GM18507 (cell line): ENCODE data around the gene SMYD1.
"Not testable (repeated sequence)": the region's sequence is repeated elsewhere in the genome, so short reads cannot be mapped to it uniquely, and the experiment has no call there.

Experiments used
- DNase-seq: peaks from one replicate; pipeline ENCODE4 v3.0.0; 2011; ENCODE audit warnings: low read depth; ENCODE audit not compliant: insufficient read length; ENCODE audit errors: extremely low spot score
- FAIRE-seq: peaks from 2 replicates; lab custom pipeline; 2011; peaks lifted over from hg19 to GRCh38; lab: Jason Lieb, UNC

SMYD1 gene

GRCh38 chr2:88067598-88067997 lies at the start of gene SMYD1:
SMYD1 (plus strand) TSS chr2:88067825; CDS start chr2:88067865, 40 bp downstream.
- DNase-seq (no peak), FAIRE-seq (no peak)

GRCh38 chr2:88018077-88018805 lies 49.4 kb upstream of the SMYD1 start:
- not testable (repeated sequence) for DNase-seq, FAIRE-seq

DNA sequence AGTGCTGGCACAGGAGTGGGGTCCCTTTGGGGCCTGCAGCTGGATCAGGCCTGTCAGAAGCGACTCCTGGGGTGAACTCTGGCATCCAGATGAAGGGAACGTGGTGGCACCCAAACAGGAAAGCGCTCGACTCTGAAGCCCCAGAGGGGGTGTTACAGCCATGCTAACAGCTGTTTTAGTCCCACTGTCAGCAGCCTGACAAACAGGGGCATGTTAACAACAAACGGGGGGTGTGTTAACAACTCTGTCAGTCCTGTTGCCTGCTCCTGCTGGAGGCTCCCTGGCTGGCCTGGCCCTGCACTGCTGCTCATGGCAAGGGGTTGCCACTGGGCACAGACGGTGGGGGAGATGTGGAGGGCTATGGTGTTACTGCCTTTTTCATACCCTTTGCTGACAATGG lies 48.7 kb upstream of the SMYD1 start:
- no peak for FAIRE-seq

DNA sequence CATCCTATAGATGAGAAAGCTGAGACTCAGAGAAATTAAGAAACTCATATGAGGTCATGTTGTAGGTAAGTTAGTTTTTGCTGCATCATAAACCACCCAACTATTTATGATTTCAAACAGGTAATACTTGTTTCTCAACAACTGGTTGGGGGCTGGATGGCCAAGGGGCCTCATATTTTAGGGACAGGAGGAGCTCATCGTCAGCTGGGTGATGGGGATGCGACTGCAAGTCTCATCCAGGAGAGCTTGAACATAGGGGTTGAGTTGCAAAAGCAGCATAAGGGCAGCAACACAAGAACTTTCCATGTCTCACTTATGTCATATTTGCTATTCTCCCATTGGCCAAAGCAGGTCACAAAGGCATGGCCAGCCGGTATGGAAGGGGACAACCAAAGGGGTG lies 47.6 kb upstream of the SMYD1 start:
- no peak for FAIRE-seq
- DNase-seq = no peak

More for the DNA sequence above, 48.7 kb upstream of the SMYD1 start:
- DNase-seq = no peak

DNA sequence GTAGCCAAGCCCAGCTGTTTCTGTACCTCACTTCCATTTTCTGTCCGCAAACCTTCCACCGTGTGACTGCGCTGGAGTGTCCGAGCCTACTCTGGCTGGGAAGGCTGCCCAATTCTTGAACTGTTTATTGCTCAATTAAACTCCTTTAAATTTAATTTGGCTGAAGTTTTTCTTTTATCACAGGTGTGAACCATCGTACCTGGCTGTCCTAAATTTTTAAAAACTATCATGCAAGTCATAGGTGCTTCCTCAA lies 45.0 kb upstream of the SMYD1 start:
- no peak for DNase-seq
- FAIRE-seq = no peak

- no peak for DNase-seq
- no peak for FAIRE-seq
These were observed 43.1 kb upstream of the SMYD1 start for GRCh38 chr2:88024509-88024908.

DNA sequence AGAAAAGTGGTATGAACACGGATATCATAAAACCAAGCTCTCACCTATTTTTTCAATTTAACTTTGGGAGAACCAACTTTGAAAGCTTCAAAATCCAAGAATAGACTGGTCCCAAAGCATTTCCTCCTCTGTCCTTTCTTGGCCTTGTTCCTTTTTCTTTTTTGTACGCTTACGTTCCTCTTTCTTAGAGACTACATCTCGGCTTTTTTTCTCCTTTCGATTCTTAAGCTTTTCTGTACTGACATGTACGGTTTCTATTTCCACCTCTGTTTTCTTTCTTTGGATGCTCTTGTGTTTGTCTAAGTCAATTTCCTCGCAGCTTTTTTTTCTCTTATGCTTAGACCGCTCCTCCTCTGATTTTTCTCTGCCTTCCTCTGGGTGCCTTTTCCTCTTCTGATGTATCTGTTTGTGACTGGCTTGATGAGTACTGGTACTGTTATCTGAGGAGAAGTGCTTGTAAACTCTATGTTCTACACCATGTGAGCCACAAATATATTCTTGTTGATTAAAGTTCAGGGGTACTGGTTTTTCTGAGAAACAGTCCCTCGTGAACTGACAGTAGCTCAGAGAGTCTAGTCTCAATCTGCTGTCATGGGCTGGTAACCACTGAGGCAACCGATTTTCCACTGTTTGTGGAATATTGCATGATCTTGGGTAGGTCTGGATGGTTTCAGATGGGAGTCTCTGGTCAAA lies 39.8 kb upstream of the SMYD1 start:
- DNase-seq (no peak), FAIRE-seq (no peak)

DNA sequence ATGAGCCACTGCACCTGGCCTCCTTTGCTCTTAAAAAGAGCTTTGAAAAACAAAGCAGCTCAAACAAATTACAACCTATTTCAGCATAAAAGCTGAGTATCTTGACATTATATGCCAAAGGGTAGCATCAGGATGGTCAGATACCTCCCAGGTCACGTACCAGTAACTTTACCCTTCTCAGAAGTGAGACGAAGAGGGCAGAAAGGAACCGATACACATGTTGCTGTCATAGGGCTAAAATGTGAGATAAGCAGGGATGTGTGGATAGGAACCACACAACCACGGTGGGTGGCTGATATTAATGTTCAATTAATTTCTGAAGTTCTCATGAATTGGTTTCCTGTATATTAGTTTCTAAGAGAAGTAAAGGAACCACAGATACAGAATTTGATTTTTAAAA lies 38.7 kb upstream of the SMYD1 start:
- FAIRE-seq = no peak
- no peak for DNase-seq

DNA sequence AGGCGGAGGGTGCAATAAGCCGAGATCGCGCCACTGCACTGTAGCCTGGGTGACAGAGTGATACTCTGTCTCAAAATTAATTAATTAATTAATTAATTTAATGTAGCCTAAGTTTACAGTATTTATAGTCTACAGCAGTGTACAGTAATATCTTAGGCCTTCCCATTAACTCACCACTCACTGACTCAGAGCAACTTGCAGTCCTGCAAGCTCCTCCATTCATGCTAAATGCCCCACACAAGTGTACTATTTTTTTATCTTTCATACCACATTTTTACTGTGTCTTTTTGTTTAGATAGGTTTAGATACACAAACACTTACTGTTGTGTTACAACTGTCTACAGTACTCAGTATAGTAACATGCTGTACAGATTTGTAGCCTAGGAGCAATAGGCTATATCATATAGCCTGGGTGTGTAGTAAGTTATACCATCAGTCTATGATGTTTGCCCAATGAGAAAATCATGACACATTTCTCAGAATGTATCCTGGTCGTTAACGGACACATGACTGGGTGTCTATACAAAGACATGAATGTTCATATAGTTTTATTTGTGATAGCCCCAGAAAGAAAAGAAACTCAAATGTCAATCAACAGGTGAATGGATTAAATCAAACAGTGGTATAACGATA lies 35.4 kb upstream of the SMYD1 start:
- FAIRE-seq (no peak), DNase-seq (no peak)

DNA sequence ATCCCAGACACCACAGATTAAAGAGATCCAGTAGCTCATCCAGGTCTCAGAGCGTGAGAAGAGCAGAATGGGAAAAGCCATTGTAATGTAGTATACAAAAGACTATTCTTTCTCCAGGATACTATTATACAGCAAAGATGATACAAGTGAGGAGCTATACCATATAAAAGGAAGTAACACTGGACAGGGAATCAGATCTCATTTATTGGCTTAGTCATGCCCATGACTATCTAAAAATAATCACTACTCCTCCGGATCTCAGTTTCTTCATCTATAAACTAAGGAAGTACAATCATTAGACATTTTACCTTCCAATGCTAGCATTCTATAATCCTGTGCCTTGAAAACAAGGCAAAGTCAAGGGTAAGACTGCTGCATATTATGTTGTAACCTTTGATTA lies 31.4 kb upstream of the SMYD1 start:
- FAIRE-seq = no peak
- no peak for DNase-seq

DNA sequence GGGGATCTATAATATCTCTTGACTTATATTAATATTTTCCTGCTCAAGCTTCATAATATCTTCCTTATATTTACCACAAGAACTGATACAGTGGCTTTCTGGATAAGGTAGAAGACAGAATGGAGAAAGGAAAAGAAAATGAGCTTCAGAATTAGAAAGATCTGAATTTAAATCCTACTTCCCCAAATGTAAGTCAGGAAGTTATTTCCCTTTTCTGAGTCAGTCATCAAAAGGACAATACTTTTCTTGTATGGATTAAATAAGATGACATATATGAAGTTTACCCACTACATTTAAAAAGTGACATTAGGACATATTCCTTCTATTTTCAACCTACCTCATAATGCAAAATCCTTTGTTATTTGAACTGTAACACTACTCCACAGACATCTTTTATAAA lies 31.0 kb upstream of the SMYD1 start:
- FAIRE-seq (no peak), DNase-seq (no peak)

DNA sequence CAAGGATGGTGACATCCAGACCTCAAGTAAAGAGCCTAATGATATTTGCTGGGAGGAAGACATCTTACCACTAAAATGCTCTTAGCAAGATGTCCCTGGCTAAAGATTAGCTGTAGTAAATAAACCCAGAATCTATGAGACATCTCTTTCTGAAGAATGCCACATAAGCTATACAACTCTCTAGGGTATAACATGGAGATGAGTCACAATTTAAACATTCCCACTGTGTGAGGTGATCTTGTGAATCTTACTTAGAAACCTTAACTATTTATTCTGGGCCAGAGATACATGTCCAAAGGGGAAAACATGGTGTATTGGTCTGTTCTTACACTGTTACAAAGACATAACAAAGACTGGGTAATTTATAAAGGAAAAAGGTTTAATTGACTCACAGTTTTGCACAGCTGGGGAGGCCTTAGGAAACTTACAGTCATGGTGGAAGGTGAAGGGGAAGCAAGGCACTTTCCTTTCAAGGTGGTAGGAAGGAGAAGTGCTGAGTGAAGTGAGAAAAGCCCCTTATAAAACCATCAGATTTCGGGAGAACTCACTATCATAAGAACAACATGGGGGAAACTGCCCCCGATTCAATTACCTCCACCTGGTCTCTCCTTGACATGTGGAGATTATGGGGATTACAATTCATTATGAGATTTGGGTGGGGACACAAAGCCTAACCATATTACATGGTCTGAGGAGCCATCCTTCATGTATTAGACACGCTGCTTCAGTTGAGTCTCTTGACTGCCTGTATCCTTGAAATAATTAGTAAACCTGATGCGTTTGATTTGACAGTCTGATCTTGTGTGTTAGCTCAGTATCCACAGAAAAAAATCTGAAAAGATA lies 29.1 kb upstream of the SMYD1 start:
- DNase-seq = no peak
- FAIRE-seq = no peak

GRCh38 chr2:88042476-88042875 lies 25.1 kb upstream of the SMYD1 start:
- DNase-seq (no peak), FAIRE-seq (no peak)

- not testable (repeated sequence) for FAIRE-seq, DNase-seq
These were observed 22.1 kb upstream of the SMYD1 start for GRCh38 chr2:88045561-88045960.

- no peak for FAIRE-seq
- no peak for DNase-seq
These were observed 19.1 kb upstream of the SMYD1 start for GRCh38 chr2:88048541-88048940.

DNA sequence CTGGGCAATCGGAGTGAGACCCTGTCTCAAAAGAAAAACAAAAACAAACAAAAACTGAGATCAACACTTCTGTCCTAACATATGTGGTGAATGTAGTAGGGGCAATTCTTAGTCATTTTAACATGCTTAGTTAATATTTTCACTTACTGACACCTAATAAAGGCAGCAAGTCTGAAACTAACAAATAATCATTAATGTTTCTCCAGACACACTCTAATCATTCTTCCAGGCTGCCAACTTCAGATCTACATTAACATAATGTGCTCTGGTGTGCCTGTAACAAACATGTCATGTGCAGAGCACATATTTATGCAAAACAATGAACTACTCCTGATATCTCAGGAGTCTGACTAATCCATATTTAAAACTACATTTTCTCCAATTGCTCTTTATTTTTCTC lies 18.0 kb upstream of the SMYD1 start:
- FAIRE-seq (no peak), DNase-seq (no peak)

DNA sequence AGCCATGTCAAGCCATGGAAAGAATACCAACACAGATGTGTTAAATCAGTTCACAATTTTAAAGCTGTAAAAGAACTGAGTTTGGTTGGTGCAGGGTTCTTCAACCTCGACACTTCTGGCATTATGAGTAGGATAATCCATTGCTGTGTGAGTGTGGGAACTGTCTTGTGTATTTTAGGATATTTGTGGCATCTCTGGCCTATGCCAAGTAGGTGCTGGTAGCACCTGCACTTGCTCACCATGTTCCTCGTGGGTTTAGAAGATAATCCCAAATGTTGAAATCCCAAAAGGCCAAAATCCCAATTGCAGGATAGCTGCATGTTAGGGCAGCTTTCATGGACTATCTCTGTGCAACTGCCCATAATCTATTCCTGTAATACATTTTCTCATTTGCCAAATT lies 15.8 kb upstream of the SMYD1 start:
- FAIRE-seq (no peak), DNase-seq (no peak)

GRCh38 chr2:88053296-88053695 lies 14.3 kb upstream of the SMYD1 start:
- DNase-seq = no peak
- FAIRE-seq = no peak

DNA sequence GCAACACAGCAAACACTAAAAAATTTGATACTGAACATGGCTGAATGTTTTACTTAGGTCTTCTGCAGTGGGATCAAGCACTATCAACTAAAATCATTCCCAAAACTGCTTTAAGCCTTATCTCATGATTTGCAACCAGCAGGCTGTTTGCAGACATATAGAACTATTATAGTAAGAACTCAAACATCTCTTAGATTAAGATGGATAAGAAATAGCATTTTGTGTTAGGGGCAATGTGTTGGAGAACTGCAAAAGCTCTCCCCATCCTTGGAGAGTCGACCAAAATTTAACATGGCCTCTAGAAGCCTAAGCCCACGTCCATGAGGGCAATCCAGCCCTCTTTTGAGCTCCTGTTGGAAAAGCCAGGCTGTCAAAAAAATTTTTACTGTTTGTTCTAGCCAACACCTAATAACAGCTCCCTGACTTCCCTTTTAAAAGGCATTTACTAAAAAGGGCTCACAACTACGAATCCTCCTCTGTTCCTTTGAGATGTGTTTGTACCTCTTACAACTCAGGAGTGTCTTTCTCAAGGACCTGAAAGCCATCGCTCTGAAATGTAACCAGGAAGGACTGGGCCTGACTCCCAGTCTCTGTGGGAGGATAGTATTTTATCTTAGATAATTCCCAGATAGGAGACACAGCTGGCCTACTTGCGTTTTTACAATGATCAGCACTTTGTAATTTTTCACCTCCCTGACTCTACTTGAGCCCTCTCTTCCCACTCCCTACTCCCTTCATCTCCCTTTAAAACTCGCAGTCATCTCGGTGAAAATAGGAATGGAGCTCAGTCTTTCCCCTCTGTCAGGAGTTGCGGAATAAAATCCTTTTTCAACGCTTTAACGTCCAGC lies 13.5 kb upstream of the SMYD1 start:
- FAIRE-seq (no peak), DNase-seq (no peak)
